Stimulated activated CD8-positive, alpha-beta memory T cell treated with anti-CD3 and anti-CD28 coated beads, Interleukin-12 subunit alpha, Interleukin-12 subunit beta, amount 100 ng/mL, for 4 hours (primary cell): ENCODE measurements around the gene MSS51.
"Not testable (repeated sequence)": the region's sequence is repeated elsewhere in the genome, so short reads cannot be mapped to it uniquely, and the experiment has no call there.

Experiments used
- DNase-seq: peaks from one replicate; pipeline ENCODE4 v3.0.0-alpha.2; 2020; ENCODE audit warnings: low read depth

MSS51 gene

DNA sequence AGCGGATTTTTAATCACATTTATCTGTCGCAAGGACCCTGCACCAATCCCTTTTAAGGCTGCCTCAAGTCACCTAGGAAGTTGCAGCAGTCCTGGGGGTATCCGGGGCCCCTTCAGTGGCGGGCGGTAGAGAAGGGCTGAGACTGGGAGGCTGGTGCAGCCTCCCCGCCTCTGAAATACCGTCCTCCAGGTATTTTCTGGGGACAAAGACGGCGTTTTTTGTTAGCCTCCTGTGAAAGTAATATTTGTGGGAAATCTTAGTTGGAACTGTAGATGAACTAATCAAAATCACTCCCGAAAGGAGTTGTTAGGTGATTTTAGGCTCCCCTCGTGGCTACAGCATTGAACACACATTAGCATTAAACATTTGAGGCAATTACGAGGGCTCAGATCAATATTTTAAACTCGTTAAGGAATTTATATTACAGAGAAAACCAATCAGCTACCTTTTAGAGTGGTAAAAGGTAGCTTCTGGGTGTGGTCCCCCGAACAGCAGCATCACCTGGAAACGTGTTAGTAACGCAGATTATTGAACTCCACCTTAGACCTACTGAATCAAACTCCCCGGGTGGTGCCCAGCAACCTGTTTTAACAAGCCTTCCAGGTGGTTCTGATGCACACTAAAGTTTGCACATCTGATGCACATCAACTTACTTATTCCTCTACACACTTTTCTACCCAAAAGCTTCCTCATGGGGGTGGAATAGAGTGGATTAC, 19.0 kb downstream of the MSS51 start:
- DNase-seq, result no peak

DNA sequence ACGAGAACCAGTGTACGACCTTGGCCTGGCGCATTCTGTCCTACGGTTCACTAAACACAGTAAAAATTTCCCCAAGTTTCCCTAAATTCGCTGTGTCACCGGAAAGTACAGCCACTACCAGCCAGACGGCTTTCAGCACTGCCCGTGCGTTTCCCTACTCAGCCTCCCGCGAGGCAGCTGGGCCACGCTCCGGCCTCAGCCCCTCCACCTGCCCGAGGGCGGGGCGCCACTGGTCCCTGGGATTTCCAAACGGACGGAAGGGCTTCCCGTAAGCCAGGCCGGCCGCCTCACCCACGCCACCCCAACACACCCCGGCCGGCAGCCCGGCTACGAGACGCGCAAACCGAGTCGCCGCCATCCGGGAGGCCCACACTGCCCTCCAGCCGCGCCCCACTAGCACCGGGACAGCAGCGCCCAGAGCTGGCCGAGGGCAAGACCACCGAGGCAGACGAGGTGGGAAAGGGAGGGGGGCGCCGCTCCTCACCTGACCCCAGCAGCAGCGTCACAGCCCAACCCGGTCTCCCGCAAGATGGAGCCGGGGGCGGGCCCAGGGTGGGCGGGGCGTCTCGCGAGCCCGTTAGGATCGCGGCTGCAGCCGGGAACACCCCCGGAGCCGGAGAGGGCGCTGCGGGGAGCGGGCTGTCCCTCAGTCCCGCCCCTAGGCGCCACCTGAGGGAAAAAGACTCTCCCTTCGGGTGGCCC, 19.7 kb downstream of the MSS51 start, which contains the start of gene ANXA7:
Gene ANXA7, minus strand, starts transcription at position 531 of the 702 bp plus-strand sequence. CDS start 13,202 bp downstream, outside the sequence.
- DNase-seq, result peak; percentile 93

DNA sequence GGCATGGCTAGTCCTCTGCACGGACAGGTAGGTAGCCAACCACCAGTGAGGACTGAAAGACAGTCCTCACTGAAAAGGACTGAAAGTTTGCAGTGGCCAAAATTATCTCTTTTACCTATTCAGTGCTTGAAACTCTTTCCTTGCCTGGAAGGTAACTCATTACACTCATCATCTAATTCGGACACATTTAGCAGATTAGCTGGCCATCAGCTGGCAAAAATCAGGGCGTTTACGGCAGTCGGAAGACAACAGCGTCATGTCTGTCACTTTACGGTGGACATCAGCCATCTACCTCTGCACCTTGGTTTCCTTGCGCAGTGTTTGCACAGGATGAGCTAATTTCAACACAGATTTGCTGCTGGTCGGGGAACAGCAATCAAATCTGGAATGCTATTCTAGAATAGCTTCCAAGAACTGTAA, 20.2 kb downstream of the MSS51 start:
- DNase-seq, result no peak

DNA sequence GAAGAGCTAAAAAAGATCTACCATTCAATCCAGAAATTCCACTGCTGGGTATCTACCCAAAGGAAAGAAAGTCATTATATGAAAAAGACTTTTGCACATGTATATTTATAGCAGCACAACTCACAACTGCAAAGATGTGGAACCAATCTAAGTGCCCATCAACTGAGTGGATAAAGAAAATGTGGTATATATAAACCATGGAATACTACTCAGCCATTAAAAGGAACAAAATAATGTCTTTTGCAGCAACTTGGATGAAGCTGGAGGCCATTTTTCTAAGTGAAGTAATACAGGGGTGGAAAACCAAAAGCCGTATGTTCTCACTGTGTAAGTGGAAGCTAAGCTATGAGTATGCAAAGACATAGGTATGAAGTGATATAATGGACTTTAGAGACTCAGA, 22.5 kb downstream of the MSS51 start:
- no peak for DNase-seq

DNA sequence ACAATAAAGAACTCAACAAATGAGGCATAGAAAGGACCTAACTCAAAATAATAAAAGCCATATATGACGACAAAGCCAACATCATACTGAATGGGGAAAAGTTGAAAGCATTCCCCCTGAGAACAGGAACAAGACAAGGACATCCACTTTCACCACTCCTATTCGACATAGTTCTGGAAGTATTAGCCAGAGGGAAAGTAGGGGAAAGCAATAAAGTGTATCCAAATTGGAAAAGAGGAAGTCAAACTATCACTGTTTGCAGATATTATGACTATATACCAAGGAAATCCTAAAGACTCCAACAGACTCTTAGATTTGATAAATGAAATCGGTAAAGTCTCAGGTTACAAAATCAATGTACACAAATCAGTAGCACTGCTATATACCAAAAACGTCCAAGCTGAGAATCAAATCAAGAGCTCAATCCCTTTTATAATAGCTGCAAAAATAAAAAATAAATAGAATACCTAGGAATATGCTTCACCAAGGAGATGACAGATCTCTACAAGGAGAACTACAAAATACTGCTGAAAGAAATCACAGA, 24.3 kb downstream of the MSS51 start:
- no peak for DNase-seq

DNA sequence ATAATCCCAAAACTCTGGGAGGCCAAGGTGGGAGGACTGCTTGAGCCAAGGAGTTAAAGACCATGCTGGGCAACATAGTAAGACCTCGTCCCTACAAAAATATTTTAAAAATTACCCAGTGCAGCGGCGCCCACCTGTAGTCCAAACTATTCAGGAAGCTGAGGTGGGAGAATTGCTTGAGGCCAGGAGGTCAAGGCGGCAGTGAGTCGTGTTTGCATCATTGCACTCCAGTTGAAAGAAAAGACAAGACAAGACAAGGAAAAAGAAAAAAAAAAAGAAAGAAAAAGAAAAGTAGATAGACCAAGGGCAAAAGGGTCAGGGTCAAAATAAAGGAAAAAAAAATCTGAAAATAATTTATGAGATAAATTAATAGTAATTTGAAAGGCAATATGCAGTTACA, 25.3 kb downstream of the MSS51 start:
- no peak for DNase-seq

DNA sequence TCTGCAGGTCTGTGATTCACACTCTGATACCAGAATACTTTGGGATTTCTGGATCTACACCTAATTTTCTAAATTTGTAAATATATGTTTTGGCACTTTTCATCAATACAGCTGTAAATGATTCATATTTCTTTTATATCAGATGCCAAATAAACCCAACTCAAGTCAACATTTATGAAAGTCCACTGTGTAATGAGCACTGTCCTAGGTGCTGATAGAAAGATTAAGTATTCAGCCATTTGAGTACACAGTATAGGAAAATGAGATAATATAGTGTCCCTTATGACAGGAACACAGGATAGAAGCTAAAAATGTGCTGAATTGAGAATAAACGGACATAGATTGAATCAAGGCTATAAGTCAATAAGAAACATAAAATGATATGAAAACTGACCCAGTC, 25.9 kb downstream of the MSS51 start:
- DNase-seq, result no peak

DNA sequence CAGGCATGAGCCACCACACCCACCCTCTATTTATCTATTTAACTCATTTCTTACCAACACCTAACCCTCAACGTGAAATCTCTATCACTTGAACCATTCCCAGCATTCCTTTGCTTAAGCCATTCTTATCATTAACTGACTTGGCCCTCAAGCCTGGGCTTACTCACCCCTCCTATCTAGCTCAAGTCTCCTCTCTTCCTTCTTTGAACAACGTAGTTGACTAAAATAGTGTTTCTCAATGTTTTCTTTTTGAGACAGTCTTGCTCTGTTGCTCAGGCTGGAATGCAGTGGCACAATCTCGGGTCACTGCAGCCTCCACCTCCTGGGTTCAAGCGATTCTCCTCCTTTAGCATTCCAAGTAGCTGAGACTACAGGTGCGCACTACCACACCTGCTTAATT, 26.5 kb downstream of the MSS51 start:
- DNase-seq, result no peak

DNA sequence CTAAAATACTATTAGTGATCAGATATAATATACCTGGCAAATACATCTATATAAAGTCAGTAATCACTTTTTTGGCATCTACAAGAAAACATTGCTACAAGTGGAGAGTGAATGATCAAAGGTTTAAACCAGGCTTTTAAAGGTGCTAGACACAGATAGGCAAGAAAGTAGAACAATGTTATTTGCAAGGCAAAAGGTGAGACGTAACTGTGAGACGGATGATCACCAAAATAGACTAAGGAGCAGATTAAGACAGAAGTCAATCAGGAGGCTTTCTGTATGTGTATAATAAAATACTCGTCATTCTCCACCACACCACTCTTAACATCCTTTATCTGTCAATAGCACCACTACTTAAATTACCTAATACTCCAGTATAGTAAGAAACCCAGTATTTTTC, 27.8 kb downstream of the MSS51 start:
- DNase-seq, result no peak

DNA sequence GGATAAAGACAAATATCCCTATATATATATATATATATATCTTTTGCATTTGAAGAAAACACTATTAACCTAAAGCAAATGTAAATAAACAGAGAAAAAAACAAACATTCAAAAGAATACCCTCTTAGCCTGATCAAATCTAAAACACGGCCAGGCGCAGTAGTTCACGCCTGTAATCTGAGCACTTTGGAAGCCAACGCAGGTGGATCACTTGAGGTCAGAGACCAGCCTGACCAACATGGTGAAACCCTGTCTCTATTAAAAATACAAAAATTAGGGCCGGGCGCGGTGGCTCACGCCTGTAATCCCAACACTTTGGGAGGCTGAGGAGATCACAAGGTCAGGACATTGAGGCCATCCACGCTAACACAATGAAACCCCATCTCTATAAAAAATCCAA, 28.7 kb downstream of the MSS51 start:
- DNase-seq, result no peak

DNA sequence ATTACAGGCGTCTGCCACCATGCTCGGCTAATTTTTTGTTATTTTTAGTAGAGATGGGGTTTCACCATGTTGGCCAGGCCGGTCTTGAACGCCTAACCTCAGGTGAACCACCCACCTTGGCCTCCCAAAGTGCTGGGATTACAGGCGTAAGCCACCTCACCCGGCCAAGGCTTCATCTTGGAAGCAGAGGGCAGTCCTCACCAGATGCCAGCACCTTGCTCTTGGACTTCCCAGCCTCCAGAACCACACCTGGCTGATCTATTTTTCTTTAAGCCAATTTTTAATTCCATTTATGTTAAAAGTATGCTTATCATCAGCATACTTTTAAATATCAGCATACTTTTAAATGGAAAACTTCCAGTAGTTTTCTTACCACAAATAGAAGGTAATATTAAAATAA, 31.7 kb downstream of the MSS51 start:
- no peak for DNase-seq

DNA sequence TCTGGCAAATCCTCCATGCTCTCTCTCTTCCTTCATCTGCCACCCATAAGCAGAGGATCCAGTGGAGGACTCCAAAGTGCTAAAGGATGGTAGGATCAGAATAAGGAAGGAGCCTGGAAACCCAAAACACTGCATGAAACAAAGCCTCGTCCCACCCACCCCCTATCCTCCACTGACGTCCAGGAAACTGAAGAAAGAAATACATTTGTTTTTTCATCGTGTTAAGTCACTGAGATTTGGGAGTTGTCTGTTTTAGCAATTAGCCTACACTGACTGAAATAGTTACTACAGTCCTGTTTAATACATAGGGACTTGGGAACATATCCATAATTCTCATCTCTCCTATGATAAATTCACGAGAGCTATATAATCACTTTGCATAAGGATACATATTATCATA, 34.3 kb downstream of the MSS51 start:
- no peak for DNase-seq

DNA sequence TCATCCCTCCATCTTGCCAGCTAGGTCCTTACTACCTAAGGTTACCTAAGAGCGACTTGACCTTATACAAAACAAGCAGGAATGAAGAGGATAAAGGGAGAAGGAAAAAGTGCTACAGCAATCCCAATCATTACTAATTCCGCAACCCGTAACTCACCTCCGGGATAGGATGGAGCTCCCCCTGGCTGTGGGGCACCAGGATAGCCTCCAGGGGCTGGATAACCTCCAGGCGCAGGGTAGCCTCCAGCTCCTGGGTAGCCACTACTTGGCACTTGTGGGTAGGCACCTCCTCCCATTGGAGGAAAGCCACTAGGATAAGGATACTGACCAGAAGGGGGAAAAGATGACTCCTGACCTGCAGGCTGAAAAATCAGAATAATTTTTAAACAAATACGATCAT, 35.3 kb downstream of the MSS51 start:
- DNase-seq, result no peak

DNA sequence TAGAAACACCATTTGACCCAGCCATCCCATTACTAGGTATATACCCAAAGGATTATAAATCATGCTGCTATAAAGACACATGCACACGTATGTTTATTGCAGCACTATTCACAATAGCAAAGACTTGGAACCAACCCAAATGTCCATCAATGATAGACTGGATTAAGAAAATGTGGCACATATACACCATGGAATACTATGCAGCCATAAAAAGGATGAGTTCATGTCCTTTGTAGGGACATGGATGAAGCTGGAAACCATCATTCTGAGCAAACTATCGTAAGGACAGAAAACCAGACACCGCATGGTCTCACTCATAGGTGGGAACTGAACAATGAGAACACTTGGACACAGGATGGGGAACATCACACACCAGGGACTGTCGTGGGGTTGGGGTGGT, 39.0 kb downstream of the MSS51 start:
- DNase-seq, result not testable (repeated sequence)

DNA sequence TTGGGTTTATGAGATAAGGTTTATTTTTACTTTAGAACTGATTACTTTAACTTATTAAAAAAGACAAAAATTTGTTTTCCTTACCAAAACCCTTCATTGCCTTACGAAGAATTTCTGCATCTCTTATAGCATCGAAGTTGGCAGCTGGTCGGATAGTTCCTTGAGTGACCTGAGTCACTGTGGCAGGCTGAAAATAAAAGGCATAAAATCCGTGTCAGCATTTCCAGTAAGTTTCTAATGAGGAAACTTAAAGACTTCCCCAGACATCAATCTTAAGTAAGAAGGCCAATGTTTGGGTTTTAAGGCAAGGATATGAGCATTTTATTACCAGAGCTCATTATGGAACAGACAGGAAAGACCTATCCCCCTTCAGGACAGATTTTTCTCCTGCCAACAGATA, 45.1 kb downstream of the MSS51 start:
- DNase-seq, result no peak

DNA sequence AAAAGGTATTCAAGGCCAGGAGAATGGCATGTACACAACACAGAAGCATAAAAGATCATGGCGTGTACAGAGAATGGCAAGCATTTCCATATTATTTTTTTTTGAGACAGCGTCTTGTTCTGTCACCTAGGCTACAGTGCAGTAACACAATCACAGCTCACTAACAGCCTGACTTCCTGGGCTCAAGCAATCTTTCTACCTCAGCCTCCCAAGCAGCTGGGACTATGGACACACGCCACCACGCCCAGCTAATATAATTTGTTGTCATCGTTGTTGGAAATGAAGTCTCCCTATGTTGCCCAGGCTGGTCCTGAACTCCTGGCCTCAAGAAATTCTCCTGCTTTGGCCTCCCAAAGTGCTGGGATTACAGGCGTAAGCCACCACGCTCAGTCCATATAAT, 46.8 kb downstream of the MSS51 start:
- DNase-seq, result no peak

DNA sequence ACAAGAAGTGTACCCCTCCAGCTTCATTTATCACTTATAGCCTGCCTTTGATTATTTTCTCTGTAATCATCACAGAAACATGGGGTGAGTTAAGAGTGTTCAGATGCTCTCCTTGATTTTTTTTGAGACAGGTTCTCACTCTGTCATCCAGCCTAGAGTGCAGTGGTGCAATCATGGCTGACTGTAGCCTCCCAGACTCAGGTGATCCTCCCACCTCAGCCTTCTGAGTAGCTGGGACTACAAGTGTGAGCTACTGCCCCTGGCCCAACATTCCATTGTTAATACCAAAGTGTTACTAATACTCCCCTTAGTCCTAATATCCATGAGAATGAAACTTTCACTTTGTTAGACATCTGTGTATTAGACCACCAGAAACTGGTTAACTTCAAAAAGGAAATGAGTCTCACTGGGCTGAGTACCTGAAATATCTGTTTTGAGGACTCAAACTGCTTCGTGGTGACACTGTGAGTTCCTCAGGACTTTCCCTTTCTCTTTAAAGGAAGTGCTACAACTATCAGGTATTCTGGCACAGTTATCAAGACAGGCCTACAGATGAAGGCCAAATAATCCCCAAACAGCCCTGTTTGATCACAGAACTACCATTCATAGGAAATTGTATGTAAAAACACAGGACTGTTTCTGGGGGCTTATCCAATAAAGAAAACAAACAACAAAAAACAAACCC, 54.2 kb downstream of the MSS51 start:
- DNase-seq, result no peak

DNA sequence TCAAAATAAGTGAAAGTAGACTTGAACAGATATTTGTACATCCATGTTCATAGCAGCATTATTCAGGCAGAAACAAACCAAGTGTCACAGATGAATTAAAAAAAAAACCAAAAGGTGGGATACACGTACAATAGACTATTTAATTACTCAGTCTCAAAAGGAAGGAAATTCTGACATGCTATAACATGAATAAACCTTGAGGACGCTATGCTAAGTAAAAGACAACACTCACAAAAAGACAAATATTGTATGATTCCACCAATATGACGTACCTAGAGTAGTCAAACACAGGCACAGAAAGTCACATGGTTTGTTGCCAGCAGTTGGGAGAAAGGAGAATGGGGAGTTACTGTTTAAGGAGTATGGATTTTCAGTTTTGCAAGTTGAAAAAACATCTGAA, 56.7 kb downstream of the MSS51 start:
- no peak for DNase-seq
